H1 (cell line): ENCODE measurements around the gene RAB38. TPM values are rescaled to one million over a fixed set of nuclear protein-coding genes. Genes with fewer than 3 reads are reported as not detected.

Source experiments
- CTCF ChIA-PET: fragments of 300-600 bp; sonication (Branson Sonifier 250); formaldehyde crosslinking; loops from one replicate; lab custom pipeline; 2021; ENCODE audit not compliant: partially characterized antibody; lab: Charles Lee
- POLR2A ChIA-PET: fragments of 300-600 bp; sonication (Branson Sonifier 250); formaldehyde crosslinking; loops from one replicate; lab custom pipeline; 2021; ENCODE audit warnings: inconsistent platforms; ENCODE audit not compliant: partially characterized antibody; lab: Charles Lee
- DNase-seq, 2 experiments: peaks; one replicate each; pipeline versions ENCODE4 v3.0.0 to v3.0.0-alpha.2; 2010 to 2022; ENCODE audit warnings: low spot score in 2 of 2, low read depth in 1 of 2, mixed read lengths in 1 of 2
- FAIRE-seq: peaks from 2 replicates; lab custom pipeline; 2011; peaks lifted over from hg19 to GRCh38; lab: Jason Lieb, UNC
- H2AFZ ChIP-seq: 2 replicates; pipeline ENCODE4 v1.8.1; 2012; ENCODE audit warnings: low read length, inconsistent platforms
- H2AK5ac ChIP-seq: 2 replicates; pipeline ENCODE4 v1.6.1; 2013; ENCODE audit warnings: low read depth, low read length
- H2BK120ac ChIP-seq: replicated peaks from 2 replicates; pipeline ENCODE3; 2013; ENCODE audit warnings: low read depth, low read length, inconsistent platforms
- H2BK12ac ChIP-seq: 2 replicates; pipeline ENCODE4 v1.6.1; 2013; ENCODE audit warnings: low read depth, low read length
- H2BK15ac ChIP-seq: 2 replicates; pipeline ENCODE4 v1.6.1; 2013; ENCODE audit warnings: low read length
- H2BK20ac ChIP-seq: 2 replicates; pipeline ENCODE4 v1.6.1; 2013; ENCODE audit warnings: low read length
- H2BK5ac ChIP-seq: 2 replicates; pipeline ENCODE4 v1.6.1; 2013; ENCODE audit warnings: low read depth, low read length
- H3K14ac ChIP-seq: 2 replicates; pipeline ENCODE4 v1.6.1; 2013; ENCODE audit warnings: inconsistent platforms; ENCODE audit not compliant: insufficient read length
- H3K18ac ChIP-seq: 2 replicates; pipeline ENCODE4 v1.6.1; 2013; ENCODE audit warnings: low read length; ENCODE audit errors: extremely low read depth
- H3K23ac ChIP-seq: 2 replicates; pipeline ENCODE4 v1.6.1; 2013; ENCODE audit warnings: inconsistent platforms; ENCODE audit not compliant: insufficient read length
- H3K23me2 ChIP-seq: 2 replicates; pipeline ENCODE4 v1.6.1; 2013; ENCODE audit warnings: low read depth, low read length
- H3K27ac ChIP-seq: 2 replicates; pipeline ENCODE4 v1.6.1; 2011; ENCODE audit warnings: low read depth, low read length, inconsistent platforms
- H3K27me3 ChIP-seq, 4 experiments: replicated peaks in 1 of 4; 1 replicate in 1 of 4; 2 replicates in 3 of 4; pipeline versions ENCODE4 v1.6.1 to v1.8.1; 2011 to 2013; ENCODE audit warnings: low read length in 3 of 4, mild to moderate bottlenecking in 3 of 4, inconsistent platforms in 2 of 4, mixed read lengths in 2 of 4, moderate library complexity in 1 of 4; ENCODE audit not compliant: control insufficient read depth in 3 of 4, insufficient read depth in 3 of 4; ENCODE audit errors: extremely low read depth in 1 of 4
- H3K36me3 ChIP-seq, 4 experiments: 2 replicates each; pipeline versions ENCODE4 v1.6.1 to v1.8.1; 2011 to 2013; ENCODE audit warnings: mild to moderate bottlenecking in 4 of 4, low read length in 3 of 4, moderate library complexity in 2 of 4, control low read depth in 1 of 4, inconsistent platforms in 1 of 4; ENCODE audit not compliant: insufficient read depth in 4 of 4, control insufficient read depth in 2 of 4
- H3K4ac ChIP-seq: replicated peaks from 2 replicates; pipeline ENCODE3; 2013; ENCODE audit warnings: low read length, low read depth, mixed read lengths, inconsistent platforms; ENCODE audit not compliant: insufficient read length
- H3K4me1 ChIP-seq, 4 experiments: replicated peaks in 1 of 4; 1 replicate in 1 of 4; 2 replicates in 3 of 4; pipeline versions ENCODE4 v1.6.1 to v1.8.1; 2011 to 2013; ENCODE audit warnings: low read length in 3 of 4, inconsistent platforms in 2 of 4, mixed read lengths in 1 of 4; ENCODE audit not compliant: insufficient read depth in 4 of 4, control insufficient read depth in 3 of 4
- H3K4me2 ChIP-seq, 2 experiments: 2 replicates each; pipeline versions ENCODE4 v1.6.1 to v1.8.1; 2011 to 2013; ENCODE audit warnings: low read depth in 2 of 2, low read length in 2 of 2, control low read depth in 1 of 2, inconsistent platforms in 1 of 2, mild to moderate bottlenecking in 1 of 2; ENCODE audit not compliant: insufficient read depth in 1 of 2
- H3K4me3 ChIP-seq, 4 experiments: fragments of 200-600, 300-600 bp in 1 of 4; sonication (generic), shearing (Covaris generic), sonication (Bioruptor Twin) in 1 of 4; 2 replicates each; pipeline versions ENCODE4 v1.5.1 to v1.8.1; 2011 to 2016; ENCODE audit warnings: low read length in 4 of 4, low read depth in 3 of 4, control low read depth in 2 of 4, inconsistent platforms in 2 of 4, mild to moderate bottlenecking in 2 of 4, mixed read lengths in 1 of 4, moderate library complexity in 1 of 4; ENCODE audit not compliant: insufficient read depth in 2 of 4; ENCODE audit errors: extremely low read depth in 1 of 4
- H3K56ac ChIP-seq: replicated peaks from 2 replicates; pipeline ENCODE3; 2013; ENCODE audit warnings: low read depth, mild to moderate bottlenecking, mixed read lengths, low read length, inconsistent platforms; ENCODE audit not compliant: insufficient read length
- H3K79me1 ChIP-seq: 2 replicates; pipeline ENCODE4 v1.6.1; 2013; ENCODE audit warnings: low read depth, low read length, control low read depth
- H3K79me2 ChIP-seq, 2 experiments: 2 replicates each; pipeline versions ENCODE4 v1.6.1 to v1.8.1; 2012 to 2013; ENCODE audit warnings: low read length in 2 of 2, mild to moderate bottlenecking in 2 of 2, inconsistent platforms in 1 of 2; ENCODE audit not compliant: insufficient read depth in 2 of 2, control insufficient read depth in 1 of 2
- H3K9ac ChIP-seq, 4 experiments: replicated peaks in 1 of 4; 1 replicate in 1 of 4; 2 replicates in 3 of 4; pipeline versions ENCODE4 v1.6.1 to v1.8.1; 2011 to 2013; ENCODE audit warnings: low read depth in 3 of 4, low read length in 3 of 4, control low read depth in 2 of 4, mild to moderate bottlenecking in 2 of 4, moderate library complexity in 2 of 4, inconsistent platforms in 1 of 4; ENCODE audit errors: extremely low read depth in 1 of 4
- H3K9me3 ChIP-seq, 2 experiments: 2 replicates each; pipeline versions ENCODE4 v1.6.1 to v1.8.1; 2012 to 2013; ENCODE audit warnings: mild to moderate bottlenecking in 2 of 2, moderate library complexity in 2 of 2, control low read depth in 1 of 2, inconsistent platforms in 1 of 2, low read depth in 1 of 2, low read length in 1 of 2, mixed read lengths in 1 of 2; ENCODE audit not compliant: insufficient read depth in 2 of 2
- H4K20me1 ChIP-seq, 2 experiments: replicated peaks in 1 of 2; 2 replicates each; pipeline versions ENCODE3 to v1.8.1; 2011 to 2013; ENCODE audit warnings: inconsistent platforms in 2 of 2, low read length in 2 of 2, mild to moderate bottlenecking in 1 of 2; ENCODE audit not compliant: insufficient read depth in 2 of 2, control insufficient read depth in 1 of 2
- H4K5ac ChIP-seq: 2 replicates; pipeline ENCODE4 v1.6.1; 2013; ENCODE audit warnings: low read length, low read depth, mixed read lengths, inconsistent platforms; ENCODE audit not compliant: insufficient read length
- H4K8ac ChIP-seq: 2 replicates; pipeline ENCODE4 v1.8.0; 2013; ENCODE audit warnings: mild to moderate bottlenecking, moderate library complexity, low read length, inconsistent platforms; ENCODE audit not compliant: insufficient read depth; ENCODE audit errors: extremely low read depth
- H4K91ac ChIP-seq: replicated peaks from 2 replicates; pipeline ENCODE3; 2013; ENCODE audit warnings: low read length, mixed read lengths, inconsistent platforms; ENCODE audit not compliant: insufficient read length
- CEBPB ChIP-seq: IDR thresholded peaks from 2 replicates; pipeline ENCODE4 v1.6.1; 2012; ENCODE audit warnings: low read depth, low read length
- HDAC6 ChIP-seq: IDR thresholded peaks from one replicate; pipeline ENCODE4 v1.7.1; 2012; ENCODE audit warnings: low read depth, mild to moderate bottlenecking, inconsistent platforms, low read length, moderate library complexity
- JUND ChIP-seq: IDR thresholded peaks from 2 replicates; pipeline ENCODE4 v1.6.1; 2011; ENCODE audit warnings: mild to moderate bottlenecking, improper control_type of control experiment, low read length
- RAD21 ChIP-seq, 2 experiments: IDR thresholded peaks in 1 of 2; conservative IDR thresholded peaks in 1 of 2; 2 replicates each; pipeline ENCODE4 v1.6.1; 2011; ENCODE audit warnings: low read depth in 2 of 2, low read length in 2 of 2, improper control_type of control experiment in 1 of 2, inconsistent platforms in 1 of 2, mild to moderate bottlenecking in 1 of 2, moderate library complexity in 1 of 2
- SIN3A ChIP-seq, 2 experiments: IDR thresholded peaks in 1 of 2; conservative IDR thresholded peaks in 1 of 2; 2 replicates each; pipeline ENCODE4 v1.6.1; 2011 to 2012; ENCODE audit warnings: low read length in 2 of 2, improper control_type of control experiment in 1 of 2, low read depth in 1 of 2, mild to moderate bottlenecking in 1 of 2
- SP1 ChIP-seq: IDR thresholded peaks from 2 replicates; pipeline ENCODE4 v1.6.1; 2011; ENCODE audit warnings: low read depth, low read length
- TEAD4 ChIP-seq: IDR thresholded peaks from 2 replicates; pipeline ENCODE4 v1.6.1; 2012; ENCODE audit warnings: low read depth, low read length, inconsistent platforms, mixed read lengths
- WGBS, 2 experiments: shearing (Covaris generic) in 1 of 2; methylation state at CpG; one replicate each; pipeline versions ENCODE4 v1.1.6 to v1.1.7; 2013 to 2015; ENCODE audit warnings: low lambda C conversion rate in 2 of 2, mixed read lengths in 2 of 2, inconsistent platforms in 1 of 2, low coverage in 1 of 2, missing lambda C conversion rate in 1 of 2; ENCODE audit not compliant: insufficient replicate concordance in 2 of 2, insufficient coverage in 1 of 2, insufficient read length in 1 of 2; ENCODE audit errors: extremely low coverage in 1 of 2, missing lambda C conversion rate in 1 of 2; 5-methylcytosine and 5-hydroxymethylcytosine counted together
- polyA plus RNA-seq, 7 experiments: library from polyadenylated mRNA; depleted of rRNA in 3 of 7; stranded (reverse) in 5 of 7; unstranded in 2 of 7; fragments of >200 nt in 5 of 7; fragments of 200-250 nt in 2 of 7; gene quantifications; 1 replicate in 5 of 7; 2 replicates in 1 of 7; 4 replicates in 1 of 7; pipeline versions ENCODE4 v1.2.1 to v1.2.3, GENCODE V29; 2011 to 2013; ENCODE audit warnings: missing spikeins in 2 of 7, mixed read lengths in 2 of 7
- total RNA-seq: library from RNA; stranded (reverse); fragmentation: NEBNext Ultra II Directional; extraction: Animal tissue kit (Norgen Biotek cat#: 25700); gene quantifications from 2 replicates; pipeline ENCODE4 v1.2.1, GENCODE V29; 2021
- TF ChIP-seq, protein P1 (sequence below), 3 experiments: IDR thresholded peaks; 1 replicate in 2 of 3; 2 replicates in 1 of 3; pipeline versions ENCODE4 v1.5.1 to v1.6.1; 2011; ENCODE audit warnings: low read length in 3 of 3, mild to moderate bottlenecking in 3 of 3, inconsistent platforms in 2 of 3, low read depth in 1 of 3, moderate library complexity in 1 of 3; ENCODE audit not compliant: insufficient read depth in 1 of 3; ENCODE audit errors: control extremely low read depth in 1 of 3

The RAB38 gene
- total and polyA plus RNA-seq, 2 of the 8 experiments (the other 6 are each of a cell fraction or from before 2014, with no cell fraction given) = 15.4 to 16.5 TPM

DNA sequence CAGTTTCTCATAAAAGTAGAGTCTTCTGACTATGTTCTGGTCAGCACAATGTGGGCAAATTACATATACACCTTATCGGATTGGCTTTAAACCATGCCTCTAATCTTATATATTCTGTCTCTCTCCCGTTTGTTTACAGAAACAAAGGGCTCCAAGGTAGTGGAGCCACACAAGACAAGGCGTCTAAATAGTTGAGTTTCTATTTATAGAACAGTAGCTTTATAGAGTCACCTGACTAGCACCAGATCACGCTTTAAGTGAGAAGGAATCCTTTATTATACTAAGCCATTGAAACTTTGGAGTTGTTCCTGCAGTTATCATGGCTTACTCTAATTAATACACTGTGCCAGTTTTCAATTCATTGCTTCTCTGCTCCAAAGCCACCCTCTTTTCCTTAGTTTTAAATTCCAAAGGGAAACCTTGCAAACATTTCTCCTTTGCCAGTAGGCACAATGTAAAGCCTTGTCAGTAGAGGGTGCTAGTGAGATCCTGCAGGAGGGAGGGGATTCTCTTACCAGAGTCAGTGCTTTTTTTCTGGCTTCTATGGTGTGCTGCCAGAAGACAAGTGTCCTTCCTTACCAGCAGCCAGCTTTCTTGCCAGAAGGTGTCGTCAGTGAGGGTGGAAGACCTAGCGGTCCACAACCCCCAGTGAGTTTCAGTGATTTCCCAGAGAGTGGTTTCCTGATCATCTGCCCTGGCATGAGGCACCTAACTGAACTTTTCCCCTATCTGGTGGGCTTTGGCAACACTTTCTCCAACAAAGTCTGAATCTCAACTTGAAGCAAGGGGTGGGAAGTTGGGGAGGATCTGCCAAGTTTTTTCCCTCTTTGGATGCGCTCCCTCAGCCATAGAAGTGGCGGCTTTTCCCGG is 71.7 kb downstream of the RAB38 start:
- Histone ChIP-seq H3K27me3 (no peaks in the 10 kb centered on the region), H3K79me2 (no peaks in the 10 kb centered on the region), H4K8ac (no peak overlapping the region), H3K4me2 (0 out of 4 replicates have a peak overlapping the region, but pooled peaks of 1 of the 2 experiments have one; percentile 6), H3K79me1 (no peaks in the 10 kb centered on the region), H2BK20ac (no peak overlapping the region), H3K27ac (no peak overlapping the region), H3K56ac (no peak overlapping the region), H4K20me1 (no peaks in the 10 kb centered on the region), H3K14ac (no peak overlapping the region), H2BK12ac (no peak overlapping the region), H3K4me3 (no peak overlapping the region), H2BK120ac (no peak overlapping the region), H2AK5ac (no peak overlapping the region), H3K18ac (no peak overlapping the region), H3K23me2 (no peaks in the 10 kb centered on the region), H4K5ac (no peak overlapping the region), H2BK5ac (no peak overlapping the region), H3K36me3 (no peaks in the 10 kb centered on the region), H4K91ac (no peak overlapping the region), H3K4ac (no peak overlapping the region), H3K23ac (no peak overlapping the region), H2AFZ (no peak overlapping the region; the same call in 1 of the 2 replicates), H3K9me3 (no peaks in the 10 kb centered on the region), H3K4me1 (peaks cover 0 to 5% (median 0%) of the 10 kb centered on the region in 4 experiments; a peak in 2 of 7 replicates), H2BK15ac (no peak overlapping the region), H3K9ac (no peak overlapping the region)
- DNase-seq (peak; percentile 63 to 65), FAIRE-seq (peak; percentile 99)
- POLR2A ChIA-PET = interaction anchor here (0.6 kb wide), 1 partner anchor 196 kb away, joined by 4 read pairs; no protein-coding TSS in a partner anchor
- WGBS, 2 experiments = 66% methylated on average over 9 of the region's 9 CpGs; no CpG with 5 or more reads in 1 of the 2 experiments
- CTCF ChIA-PET = interaction anchor here (0.8 to 2.9 kb wide), 25 partner anchors 10 to 449 kb away, joined by 3 to 23 read pairs (median 4); no protein-coding TSS in a partner anchor
- TF ChIP-seq HDAC6 (no peak), SIN3A (conservative IDR thresholded peaks at IDR 0.05 in 1 of 2, IDR thresholded peaks at IDR 0.05 in 1 of 2; ENCODE audit: low read depth in 1 of 2, low read length in 2 of 2) (0 out of 4 replicates have a peak, but pooled peaks of 1 of the 2 experiments have one; percentile 23), CEBPB (0 out of 2 replicates have a peak, but pooled peaks have one; percentile 32), JUND (peak; percentile 22; the same call in 1 of the 2 replicates), TEAD4 (no peak), SP1 (no peak), RAD21 (IDR thresholded peaks at IDR 0.05 in 1 of 2, conservative IDR thresholded peaks at IDR 0.05 in 1 of 2; ENCODE audit: low read depth in 2 of 2, low read length in 2 of 2) (peak; percentile 82 to 83)
- TF ChIP-seq, protein P1, sequence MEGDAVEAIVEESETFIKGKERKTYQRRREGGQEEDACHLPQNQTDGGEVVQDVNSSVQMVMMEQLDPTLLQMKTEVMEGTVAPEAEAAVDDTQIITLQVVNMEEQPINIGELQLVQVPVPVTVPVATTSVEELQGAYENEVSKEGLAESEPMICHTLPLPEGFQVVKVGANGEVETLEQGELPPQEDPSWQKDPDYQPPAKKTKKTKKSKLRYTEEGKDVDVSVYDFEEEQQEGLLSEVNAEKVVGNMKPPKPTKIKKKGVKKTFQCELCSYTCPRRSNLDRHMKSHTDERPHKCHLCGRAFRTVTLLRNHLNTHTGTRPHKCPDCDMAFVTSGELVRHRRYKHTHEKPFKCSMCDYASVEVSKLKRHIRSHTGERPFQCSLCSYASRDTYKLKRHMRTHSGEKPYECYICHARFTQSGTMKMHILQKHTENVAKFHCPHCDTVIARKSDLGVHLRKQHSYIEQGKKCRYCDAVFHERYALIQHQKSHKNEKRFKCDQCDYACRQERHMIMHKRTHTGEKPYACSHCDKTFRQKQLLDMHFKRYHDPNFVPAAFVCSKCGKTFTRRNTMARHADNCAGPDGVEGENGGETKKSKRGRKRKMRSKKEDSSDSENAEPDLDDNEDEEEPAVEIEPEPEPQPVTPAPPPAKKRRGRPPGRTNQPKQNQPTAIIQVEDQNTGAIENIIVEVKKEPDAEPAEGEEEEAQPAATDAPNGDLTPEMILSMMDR (IDR thresholded peaks at IDR 0.05; ENCODE audit: control extremely low read depth in 1 of 3, insufficient read depth in 1 of 3, low read depth in 1 of 3, low read length in 3 of 3) = peak; percentile 71 to 99 (median 95)
